NB4 (cell line): ENCODE data around the gene TSPAN18.

Source experiments
- CTCF ChIP-seq: IDR thresholded peaks from one replicate; pipeline ENCODE4 v1.5.1; 2012; ENCODE audit warnings: low read depth, low read length
- MYC ChIP-seq: IDR thresholded peaks from 2 replicates; pipeline ENCODE4 v1.6.1; 2011; ENCODE audit warnings: low read depth, low read length
- POLR2A ChIP-seq: IDR thresholded peaks from 2 replicates; pipeline ENCODE4 v1.6.1; 2011; ENCODE audit warnings: mild to moderate bottlenecking; ENCODE audit not compliant: insufficient read length; ENCODE audit errors: extremely low read depth
- TF ChIP-seq, protein P1 (sequence below): IDR thresholded peaks from 2 replicates; pipeline ENCODE4 v1.6.1; 2011; ENCODE audit warnings: low read depth, low read length

GRCh38 chr11:44813401-44813800 is 86.6 kb downstream of the TSPAN18 start:
- TF ChIP-seq CTCF (no peak), POLR2A (no peak), MYC (no peak)
- TF ChIP-seq, protein P1, sequence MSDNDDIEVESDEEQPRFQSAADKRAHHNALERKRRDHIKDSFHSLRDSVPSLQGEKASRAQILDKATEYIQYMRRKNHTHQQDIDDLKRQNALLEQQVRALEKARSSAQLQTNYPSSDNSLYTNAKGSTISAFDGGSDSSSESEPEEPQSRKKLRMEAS = no peak
